GM12878 (cell line): Measurements from ENCODE around the gene SCGB1A1. TPM values are rescaled to one million over a fixed set of nuclear protein-coding genes. Genes with fewer than 3 reads are reported as not detected.
"Not testable (repeated sequence)": the region's sequence is repeated elsewhere in the genome, so short reads cannot be mapped to it uniquely, and the experiment has no call there.

Experiments
- ATAC-seq: fragments of 200-7000 bp; cut with Tn5 transposase; 3 replicates; pipeline ENCODE4 v1.9.1; 2020; ENCODE audit warnings: mild to moderate bottlenecking, moderate library complexity
- BruUV-seq: library from RNA; stranded (reverse); fragments of 400-500 nt; replicated peaks from 2 replicates; lab custom pipeline; 2021; lab: Mats Ljungman, UMichigan
- CTCF ChIA-PET: fragments of 300-600 bp; sonication (Branson Sonifier 250); formaldehyde crosslinking; extraction: SDS; loops from one replicate; lab custom pipeline; 2021; ENCODE audit warnings: inconsistent platforms; lab: Yijun Ruan, JAX
- POLR2A ChIA-PET: fragments of 350-600 bp; formaldehyde crosslinking; extraction: SDS; loops from one replicate; lab custom pipeline; 2021; ENCODE audit warnings: inconsistent platforms; lab: Charles Lee
- RAD21 ChIA-PET: fragments of 300-600 bp; sonication (Branson Sonifier 250); formaldehyde crosslinking; loops from one replicate; lab custom pipeline; 2023; ENCODE audit warnings: antibody characterized with exemption; ENCODE audit not compliant: unreplicated experiment; lab: Charles Lee
- SMC1A ChIA-PET: fragments of 300-600 bp; sonication (Branson Sonifier 250); formaldehyde crosslinking; loops from one replicate; lab custom pipeline; 2023; ENCODE audit not compliant: unreplicated experiment, uncharacterized antibody; lab: Charles Lee
- DNase-seq: peaks from one replicate; pipeline ENCODE4 v3.0.0-alpha.2; 2011; ENCODE audit warnings: low read depth, low spot score
- FAIRE-seq: peaks from 3 replicates; lab custom pipeline; 2011; peaks lifted over from hg19 to GRCh38; lab: Jason Lieb, UNC
- H2AFZ ChIP-seq: 2 replicates; pipeline ENCODE4 v1.6.0; 2011; ENCODE audit warnings: low read depth, low read length, control low read depth; ENCODE audit not compliant: control insufficient read depth
- H3K27ac ChIP-seq: 2 replicates; pipeline ENCODE4 v1.5.1; 2011; ENCODE audit warnings: control low read depth; ENCODE audit not compliant: control insufficient read depth, insufficient read depth
- H3K27me3 ChIP-seq, 2 experiments: replicated peaks in 1 of 2; 2 replicates each; pipeline versions ENCODE4 v1.6.0 to v1.6.1; 2011; ENCODE audit warnings: low read length in 1 of 2; ENCODE audit not compliant: control insufficient read depth in 2 of 2, insufficient read depth in 2 of 2
- H3K36me3 ChIP-seq, 2 experiments: 2 replicates each; pipeline ENCODE4 v1.5.1; 2011; ENCODE audit warnings: low read length in 1 of 2; ENCODE audit not compliant: control insufficient read depth in 2 of 2, insufficient read depth in 2 of 2
- H3K4me1 ChIP-seq: 2 replicates; pipeline ENCODE4 v1.6.1; 2011; ENCODE audit warnings: mild to moderate bottlenecking, low read length, moderate library complexity, mixed read lengths; ENCODE audit not compliant: control insufficient read depth, insufficient read depth
- H3K4me2 ChIP-seq: 2 replicates; pipeline ENCODE4 v1.6.0; 2011; ENCODE audit warnings: control low read depth; ENCODE audit not compliant: control insufficient read depth, insufficient read depth
- H3K4me3 ChIP-seq: fragments of 200-600 bp; sonication (generic); 2 replicates; pipeline ENCODE4 v1.5.1; 2016
- H3K79me2 ChIP-seq: 2 replicates; pipeline ENCODE4 v1.6.0; 2011; ENCODE audit warnings: low read length; ENCODE audit not compliant: control insufficient read depth, insufficient read depth
- H3K9ac ChIP-seq: 2 replicates; pipeline ENCODE4 v1.8.0; 2011; ENCODE audit warnings: low read length, control low read depth, mixed read lengths; ENCODE audit not compliant: control insufficient read depth, insufficient read depth
- H3K9me3 ChIP-seq: replicated peaks from 3 replicates; pipeline ENCODE4 v1.5.1; 2011; ENCODE audit warnings: mild to moderate bottlenecking, low read length; ENCODE audit not compliant: control insufficient read depth, insufficient read depth
- H4K20me1 ChIP-seq: 2 replicates; pipeline ENCODE4 v1.6.0; 2011; ENCODE audit not compliant: control insufficient read depth, insufficient read depth
- CBFB ChIP-seq: IDR thresholded peaks from 2 replicates; pipeline ENCODE4 v1.6.1; 2016; ENCODE audit warnings: antibody characterized with exemption, low read depth
- RAD21 ChIP-seq: IDR thresholded peaks from 2 replicates; pipeline ENCODE4 v1.6.1; 2011; ENCODE audit warnings: mild to moderate bottlenecking, low read depth, low read length, moderate library complexity; ENCODE audit not compliant: insufficient read depth
- SMC3 ChIP-seq: IDR thresholded peaks from 2 replicates; pipeline ENCODE4 v1.6.1; 2011; ENCODE audit warnings: low read length, improper control_type of control experiment, borderline replicate concordance
- WGBS: methylation state at CpG from one replicate; pipeline ENCODE4 v1.1.6; 2016; ENCODE audit warnings: low lambda C conversion rate; ENCODE audit not compliant: insufficient replicate concordance, insufficient coverage; ENCODE audit errors: missing lambda C conversion rate; 5-methylcytosine and 5-hydroxymethylcytosine counted together
- in situ Hi-C: fragments of 300-500 bp; cut with MboI; formaldehyde crosslinking; loops from 9 replicates; pipeline ENCODE4 v1.14.3; 2018; ENCODE audit warnings: mixed read lengths
- intact Hi-C: fragments of 100-400 bp; cut with micrococcal nuclease; formaldehyde crosslinking; loops from one replicate; pipeline ENCODE4 v1.14.2; 2022; ENCODE audit not compliant: unreplicated experiment
- polyA plus RNA-seq, 11 experiments: library from polyadenylated mRNA; depleted of rRNA in 4 of 11; unstranded in 6 of 11; stranded (reverse) in 5 of 11; fragments of >200 nt; fragmentation: Nextera tagmentation in 4 of 11; fragmentation: Illumina TruSeq in 1 of 11; extraction: Ambion mirVana in 4 of 11; extraction: Trizol in 1 of 11; gene quantifications; 1 replicate in 1 of 11; 2 replicates in 10 of 11; pipeline versions ENCODE4 v1.2.1 to v1.2.3, GENCODE V29; 2011 to 2016; ENCODE audit warnings: inconsistent platforms in 2 of 11, missing spikeins in 2 of 11, low read depth in 1 of 11
- total RNA-seq, 4 experiments: library from RNA; depleted of rRNA in 3 of 4; stranded (reverse); fragments of >200 nt in 3 of 4; fragmentation: Illumina TruSeq in 1 of 4; extraction: Trizol in 1 of 4; gene quantifications; 2 replicates each; pipeline versions ENCODE4 v1.2.1 to v1.2.3, GENCODE V29; 2013 to 2021
- TF ChIP-seq, protein P1 (sequence below): IDR thresholded peaks from 2 replicates; pipeline ENCODE4 v1.6.1; 2011; ENCODE audit warnings: borderline replicate concordance, low read depth, mild to moderate bottlenecking, moderate library complexity, mixed read lengths, low read length; ENCODE audit not compliant: insufficient read depth; ENCODE audit errors: extremely low read length
- TF ChIP-seq, protein P2 (sequence below), 3 experiments: IDR thresholded peaks in 2 of 3; conservative IDR thresholded peaks in 1 of 3; 2 replicates each; pipeline ENCODE4 v1.5.1; 2011; ENCODE audit warnings: low read depth in 3 of 3, low read length in 3 of 3, mild to moderate bottlenecking in 3 of 3, control low read depth in 2 of 3, moderate library complexity in 2 of 3, inconsistent platforms in 1 of 3, mixed read lengths in 1 of 3; ENCODE audit not compliant: control insufficient read depth in 2 of 3, insufficient read depth in 1 of 3; ENCODE audit errors: extremely low read depth in 1 of 3

Gene SCGB1A1
- total and polyA plus RNA-seq, 10 of the 15 experiments (the other 5 are each of a cell fraction or from before 2014, with no cell fraction given): not detected

DNA sequence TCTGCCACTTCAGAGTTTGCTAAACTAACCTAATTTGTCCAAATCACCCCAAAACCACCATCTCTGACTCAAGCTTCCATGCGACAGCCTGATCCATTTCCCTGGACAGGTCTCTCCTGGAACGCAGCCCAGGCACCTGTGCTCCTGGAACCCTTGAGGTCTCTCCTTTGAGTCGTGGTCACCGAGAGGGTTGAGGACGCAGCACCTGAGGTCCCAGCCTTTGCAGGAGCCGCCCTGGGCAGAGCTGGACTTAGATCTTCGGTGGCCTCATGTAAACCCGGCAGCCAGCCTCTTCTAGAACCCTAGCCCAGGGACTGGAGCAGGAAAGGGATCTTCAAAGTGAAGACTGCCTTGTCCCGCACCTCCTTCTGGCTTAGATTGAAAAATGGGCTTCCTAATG is 44.0 kb upstream of the SCGB1A1 start:
- WGBS: 47% methylated on average over 9 of the region's 9 CpGs
- no peaks in the 10 kb centered on the region for H3K27me3 ChIP-seq
- BruUV-seq: no TSS peak
- H3K79me2 ChIP-seq: no peaks in the 10 kb centered on the region
- no peak for TF ChIP-seq CBFB
- TF ChIP-seq, protein P1, sequence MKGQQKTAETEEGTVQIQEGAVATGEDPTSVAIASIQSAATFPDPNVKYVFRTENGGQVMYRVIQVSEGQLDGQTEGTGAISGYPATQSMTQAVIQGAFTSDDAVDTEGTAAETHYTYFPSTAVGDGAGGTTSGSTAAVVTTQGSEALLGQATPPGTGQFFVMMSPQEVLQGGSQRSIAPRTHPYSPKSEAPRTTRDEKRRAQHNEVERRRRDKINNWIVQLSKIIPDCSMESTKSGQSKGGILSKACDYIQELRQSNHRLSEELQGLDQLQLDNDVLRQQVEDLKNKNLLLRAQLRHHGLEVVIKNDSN: no peak
- ChIA-PET SMC1A (interaction anchor here (1.5 to 5.8 kb wide), 2 partner anchors 35 to 139 kb away, joined by 4 to 70 read pairs; partner anchors contain the start of gene ASRGL1), RAD21 (no interaction called here), CTCF (interaction anchor here (0.5 to 2.8 kb wide), 5 partner anchors 15 to 429 kb away, joined by 3 to 20 read pairs (median 3); no protein-coding TSS in a partner anchor), POLR2A (no interaction called here)
- FAIRE-seq: no peak
- H3K9ac ChIP-seq: no peak overlapping the region
- no peak for ATAC-seq
- no peaks in the 10 kb centered on the region for H3K36me3 ChIP-seq
- no peak for DNase-seq
- intact Hi-C loops (loop anchor here (5.0 kb wide), 1 partner anchor 202 kb away; no protein-coding TSS in a partner anchor), in situ Hi-C loops (no loop called here)
- H3K4me2 ChIP-seq: no peak overlapping the region
- H3K9me3 ChIP-seq: no peaks in the 10 kb centered on the region
- H3K27ac ChIP-seq: no peak overlapping the region
- H4K20me1 ChIP-seq: no peaks in the 10 kb centered on the region
- H3K4me3 ChIP-seq: no peak overlapping the region
- H2AFZ ChIP-seq: no peak overlapping the region
- no peaks in the 10 kb centered on the region; the same call in 1 of the 2 replicates for H3K4me1 ChIP-seq

DNA sequence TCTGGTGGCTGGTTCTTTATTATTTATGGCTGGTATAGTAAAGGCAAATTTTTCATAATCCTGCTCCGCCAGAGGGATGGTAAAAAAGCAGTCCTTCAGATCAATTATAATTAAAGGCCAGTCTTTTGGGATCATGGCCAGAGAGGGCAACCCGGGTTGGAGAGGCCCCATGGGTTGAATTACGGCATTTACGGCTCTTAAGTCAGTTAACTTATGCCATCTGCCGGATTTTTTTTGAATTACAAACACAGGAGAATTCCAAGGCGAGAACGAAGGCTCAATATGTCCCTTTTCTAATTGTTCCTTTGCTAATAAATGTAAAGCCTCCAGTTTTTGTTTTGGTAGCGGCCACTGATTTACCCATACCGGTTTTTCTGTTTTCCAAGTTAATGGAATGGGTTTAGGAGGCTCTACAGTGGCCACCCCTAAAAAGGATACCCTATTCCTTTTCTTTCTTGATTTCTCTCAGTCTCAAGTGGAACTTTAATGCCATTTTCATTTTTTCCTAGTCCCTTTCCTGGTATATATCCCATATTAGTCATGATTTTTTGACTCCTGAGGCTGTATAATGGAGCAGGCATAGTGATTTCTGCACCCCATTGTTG is 40.3 kb upstream of the SCGB1A1 start:
- H3K4me3 ChIP-seq, H3K9ac ChIP-seq, DNase-seq, H4K20me1 ChIP-seq, H3K79me2 ChIP-seq, H3K9me3 ChIP-seq, in situ Hi-C loops, H3K4me1 ChIP-seq, H3K36me3 ChIP-seq, POLR2A ChIA-PET, H2AFZ ChIP-seq, H3K4me2 ChIP-seq, H3K27ac ChIP-seq, H3K27me3 ChIP-seq, BruUV-seq, ATAC-seq, FAIRE-seq: not testable (repeated sequence)
- ChIA-PET SMC1A (interaction anchor here (0.6 to 5.8 kb wide), 4 partner anchors 8 to 161 kb away, joined by 3 to 70 read pairs (median 4); partner anchors contain the start of gene ASRGL1), RAD21 (interaction anchor here (3.3 kb wide), 1 partner anchor 39 kb away, joined by 31 read pairs; no protein-coding TSS in a partner anchor), CTCF (interaction anchor here (0.7 to 3.6 kb wide), 13 partner anchors 11 to 523 kb away, joined by 3 to 98 read pairs (median 5); partner anchors contain the start of gene ASRGL1)
- WGBS: under 1% methylated on average over 9 of the region's 9 CpGs
- intact Hi-C loops: loop anchor here (1.0 to 5.0 kb wide), 4 partner anchors 38 to 206 kb away; no protein-coding TSS in a partner anchor
- TF ChIP-seq RAD21: peak; percentile 57
- TF ChIP-seq SMC3: peak; percentile 26; the same call in 1 of the 2 replicates
- TF ChIP-seq, protein P2, sequence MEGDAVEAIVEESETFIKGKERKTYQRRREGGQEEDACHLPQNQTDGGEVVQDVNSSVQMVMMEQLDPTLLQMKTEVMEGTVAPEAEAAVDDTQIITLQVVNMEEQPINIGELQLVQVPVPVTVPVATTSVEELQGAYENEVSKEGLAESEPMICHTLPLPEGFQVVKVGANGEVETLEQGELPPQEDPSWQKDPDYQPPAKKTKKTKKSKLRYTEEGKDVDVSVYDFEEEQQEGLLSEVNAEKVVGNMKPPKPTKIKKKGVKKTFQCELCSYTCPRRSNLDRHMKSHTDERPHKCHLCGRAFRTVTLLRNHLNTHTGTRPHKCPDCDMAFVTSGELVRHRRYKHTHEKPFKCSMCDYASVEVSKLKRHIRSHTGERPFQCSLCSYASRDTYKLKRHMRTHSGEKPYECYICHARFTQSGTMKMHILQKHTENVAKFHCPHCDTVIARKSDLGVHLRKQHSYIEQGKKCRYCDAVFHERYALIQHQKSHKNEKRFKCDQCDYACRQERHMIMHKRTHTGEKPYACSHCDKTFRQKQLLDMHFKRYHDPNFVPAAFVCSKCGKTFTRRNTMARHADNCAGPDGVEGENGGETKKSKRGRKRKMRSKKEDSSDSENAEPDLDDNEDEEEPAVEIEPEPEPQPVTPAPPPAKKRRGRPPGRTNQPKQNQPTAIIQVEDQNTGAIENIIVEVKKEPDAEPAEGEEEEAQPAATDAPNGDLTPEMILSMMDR (IDR thresholded peaks at IDR 0.05 in 2 of 3, conservative IDR thresholded peaks at IDR 0.05 in 1 of 3; ENCODE audit: control insufficient read depth in 2 of 3, extremely low read depth in 1 of 3, insufficient read depth in 1 of 3, low read depth in 3 of 3, low read length in 3 of 3): peak; percentile 18 to 40 (median 19); a peak in 3 of 6 replicates
